GM23248 (cell line): Measurements from ENCODE around the gene TET2.

ENCODE experiments used
- EZH2 ChIP-seq: fragments of 200-600 bp; sonication (generic); IDR thresholded peaks from 2 replicates; pipeline ENCODE4 v1.6.1; 2018; ENCODE audit warnings: antibody characterized with exemption, mild to moderate bottlenecking; ENCODE audit not compliant: insufficient read depth, poor library complexity, severe bottlenecking
- EZH2phosphoT487 ChIP-seq: fragments of 200-600 bp; sonication (generic); IDR thresholded peaks from 2 replicates; pipeline ENCODE4 v1.6.1; 2018; ENCODE audit warnings: antibody characterized with exemption, moderate library complexity, mild to moderate bottlenecking, low read depth; ENCODE audit not compliant: insufficient read depth

GRCh38 chr4:105146276-105147015, at the start of gene TET2:
- TF ChIP-seq EZH2 (no peak), EZH2phosphoT487 (no peak)
